ENCODE data around the gene PABPN1L.
"Not testable (repeated sequence)": the region's sequence is repeated elsewhere in the genome, so short reads cannot be mapped to it uniquely, and the experiment has no call there.

PABPN1L gene

GRCh38 chr16:88900662-88901052 lies 34.2 kb upstream of the PABPN1L start:
- DNase-seq (ENCODE audit: low spot score): no peak

DNA sequence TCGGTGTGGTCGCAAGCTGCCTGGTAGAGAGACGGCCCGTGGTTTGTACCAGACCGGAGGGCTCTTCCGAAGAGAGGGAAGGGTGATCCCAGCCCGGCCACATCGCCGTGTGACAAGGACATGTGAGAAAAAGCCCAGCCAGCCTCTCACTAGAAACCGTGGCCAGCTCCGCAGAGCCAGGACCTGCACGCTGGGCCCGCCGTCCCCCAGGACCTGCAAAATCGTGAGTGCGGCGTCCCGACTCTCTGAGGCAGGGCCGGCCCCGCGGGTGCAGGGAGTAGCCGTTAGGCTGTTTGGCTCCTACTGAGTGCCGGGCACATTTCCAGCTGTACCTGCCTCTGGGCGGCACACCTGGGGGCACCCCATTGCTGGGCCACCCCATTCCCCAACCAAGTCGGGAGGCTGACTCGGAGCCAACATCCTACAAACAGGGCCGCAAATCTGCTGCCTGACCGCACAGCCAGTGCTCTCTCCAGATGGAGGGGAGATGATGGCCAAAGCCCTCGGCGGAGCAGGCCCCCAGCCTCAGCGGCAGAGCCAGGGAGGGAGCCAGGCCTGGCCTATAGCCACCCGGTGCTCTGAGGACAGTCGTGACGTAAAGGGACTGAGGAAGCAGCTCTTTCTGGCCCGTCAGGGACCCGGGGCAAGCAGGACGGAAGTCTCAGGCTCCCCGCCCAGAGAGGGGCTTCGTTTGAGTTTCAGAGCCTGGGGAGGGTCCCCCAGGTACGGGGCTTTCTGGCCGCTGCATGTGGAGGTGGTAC lies 33.6 kb upstream of the PABPN1L start:
- no peak for DNase-seq (ENCODE audit: low spot score)

GRCh38 chr16:88897696-88898425 lies 31.4 kb upstream of the PABPN1L start:
- no peak for DNase-seq (ENCODE audit: low spot score)

- DNase-seq (ENCODE audit: low spot score): no peak
Observed at GRCh38 chr16:88896238-88897070, 30.0 kb upstream of the PABPN1L start.

GRCh38 chr16:88895335-88895734 lies 28.9 kb upstream of the PABPN1L start:
- DNase-seq (ENCODE audit: low spot score): no peak

DNA sequence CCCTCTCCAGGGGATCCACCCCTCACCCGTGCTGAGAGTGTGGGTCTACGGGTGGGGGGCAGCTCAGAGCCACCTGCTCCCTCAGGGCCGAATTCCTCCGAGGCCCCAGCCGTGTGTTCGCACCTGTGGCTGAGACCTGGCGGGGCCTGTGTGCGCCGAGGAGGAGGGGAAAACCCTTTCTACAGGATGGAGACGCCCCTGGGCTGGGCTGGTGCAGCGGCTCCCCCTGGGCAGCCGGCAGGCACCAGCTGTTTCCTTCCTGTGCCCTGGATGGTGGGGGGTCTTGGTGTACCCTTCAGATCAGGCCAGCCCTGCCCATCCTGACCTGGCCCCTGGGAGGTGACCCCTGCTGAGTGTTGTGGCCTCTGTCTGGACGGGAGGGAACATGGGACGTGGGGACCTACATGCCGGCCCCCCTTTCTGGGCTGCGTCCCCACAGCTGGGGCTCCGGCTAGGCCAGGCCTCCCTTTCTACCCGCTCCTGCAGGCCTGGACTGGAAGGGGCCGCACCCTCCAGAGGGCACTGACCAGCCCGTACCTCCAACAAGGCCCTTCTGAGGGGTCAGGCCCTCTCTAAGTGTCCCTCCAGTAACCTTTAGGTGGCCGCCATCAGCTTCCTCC lies 28.3 kb upstream of the PABPN1L start:
- DNase-seq (ENCODE audit: low spot score): no peak

- not testable (repeated sequence) for DNase-seq (ENCODE audit: low spot score)
Observed at GRCh38 chr16:88894266-88894665, 27.8 kb upstream of the PABPN1L start.

DNA sequence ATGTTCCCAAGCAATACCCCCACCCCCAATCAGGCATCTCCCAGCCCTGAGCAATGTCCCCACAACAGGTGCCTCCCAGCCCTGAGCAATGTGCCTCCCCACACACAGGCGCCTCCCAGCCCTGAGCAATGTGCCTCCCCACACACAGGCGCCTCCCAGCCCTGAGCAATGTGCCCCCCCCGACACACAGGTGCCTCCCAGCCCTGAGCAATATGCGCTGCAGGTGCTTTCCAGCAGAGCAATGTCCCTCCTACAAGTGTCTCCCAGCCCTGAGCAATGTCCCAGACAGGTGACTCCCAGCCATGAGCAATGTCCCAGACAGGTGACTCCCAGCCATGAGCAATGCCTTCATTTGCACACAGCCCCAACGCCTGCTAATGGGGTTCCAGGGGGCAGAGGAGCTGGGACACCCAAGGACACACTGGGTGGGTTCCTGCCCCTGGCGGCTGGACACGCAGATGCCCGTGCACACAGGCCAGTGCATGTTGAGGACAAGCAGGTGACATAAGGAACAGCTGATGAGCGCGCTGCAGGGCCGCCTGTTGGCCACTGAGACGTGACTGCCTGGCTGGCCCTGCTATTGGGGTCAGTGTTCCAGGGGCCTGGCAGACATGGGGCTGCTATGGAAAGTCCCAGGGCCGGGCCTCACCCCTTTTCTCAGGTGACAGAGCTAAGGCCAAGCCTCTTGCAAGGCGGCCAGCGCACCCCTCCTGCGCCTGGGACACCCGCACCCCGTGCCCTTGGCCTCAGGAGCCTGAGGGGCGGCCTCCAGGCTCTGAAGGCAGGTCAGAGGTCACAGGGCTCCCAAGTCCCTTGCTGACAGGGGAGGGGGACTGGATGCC lies 26.9 kb upstream of the PABPN1L start:
- no peak for DNase-seq (ENCODE audit: low spot score)

DNA sequence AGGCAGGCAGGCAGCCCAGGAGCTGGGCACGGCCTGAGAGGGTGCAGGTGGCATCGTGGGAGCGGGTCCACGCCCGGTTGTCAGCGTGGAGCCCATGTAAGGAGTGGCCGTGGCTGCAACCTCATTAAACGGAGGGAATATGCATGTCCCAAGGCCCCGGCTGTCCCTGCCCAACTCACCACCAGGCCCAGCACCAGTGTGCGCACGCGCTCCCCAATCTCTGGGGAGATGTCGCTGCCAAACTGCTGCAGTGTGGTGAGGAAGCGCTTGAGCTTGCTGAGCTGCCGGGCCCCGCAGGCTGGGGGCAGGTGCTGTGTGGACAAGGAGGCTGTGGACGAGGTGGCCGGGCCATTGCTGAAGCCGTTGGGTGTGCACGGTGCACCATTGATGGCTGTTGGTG lies 25.6 kb upstream of the PABPN1L start:
- DNase-seq (ENCODE audit: low spot score): no peak

DNA sequence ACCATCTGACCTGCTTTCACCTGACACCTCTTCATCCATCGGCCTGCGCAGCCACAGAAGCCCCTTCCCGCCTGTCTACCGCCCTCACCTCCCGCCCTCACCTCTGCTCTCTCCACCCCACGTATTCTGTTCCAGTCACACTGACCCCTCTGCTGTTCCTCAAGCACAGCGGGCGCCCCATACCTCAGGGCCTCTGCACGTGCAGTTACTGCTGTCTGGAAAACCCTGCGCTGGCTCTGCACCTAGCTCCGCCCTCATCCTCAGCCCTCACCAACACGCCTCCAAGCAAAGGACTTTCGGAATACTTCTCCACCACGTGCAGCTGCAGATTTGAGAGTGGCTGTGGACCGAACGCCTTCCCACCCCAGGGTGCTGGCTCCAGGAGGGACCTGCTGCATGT lies 24.6 kb upstream of the PABPN1L start:
- DNase-seq (ENCODE audit: low spot score): no peak

- DNase-seq (ENCODE audit: low spot score): not testable (repeated sequence)
Observed at GRCh38 chr16:88889702-88890352, 23.4 kb upstream of the PABPN1L start.

DNA sequence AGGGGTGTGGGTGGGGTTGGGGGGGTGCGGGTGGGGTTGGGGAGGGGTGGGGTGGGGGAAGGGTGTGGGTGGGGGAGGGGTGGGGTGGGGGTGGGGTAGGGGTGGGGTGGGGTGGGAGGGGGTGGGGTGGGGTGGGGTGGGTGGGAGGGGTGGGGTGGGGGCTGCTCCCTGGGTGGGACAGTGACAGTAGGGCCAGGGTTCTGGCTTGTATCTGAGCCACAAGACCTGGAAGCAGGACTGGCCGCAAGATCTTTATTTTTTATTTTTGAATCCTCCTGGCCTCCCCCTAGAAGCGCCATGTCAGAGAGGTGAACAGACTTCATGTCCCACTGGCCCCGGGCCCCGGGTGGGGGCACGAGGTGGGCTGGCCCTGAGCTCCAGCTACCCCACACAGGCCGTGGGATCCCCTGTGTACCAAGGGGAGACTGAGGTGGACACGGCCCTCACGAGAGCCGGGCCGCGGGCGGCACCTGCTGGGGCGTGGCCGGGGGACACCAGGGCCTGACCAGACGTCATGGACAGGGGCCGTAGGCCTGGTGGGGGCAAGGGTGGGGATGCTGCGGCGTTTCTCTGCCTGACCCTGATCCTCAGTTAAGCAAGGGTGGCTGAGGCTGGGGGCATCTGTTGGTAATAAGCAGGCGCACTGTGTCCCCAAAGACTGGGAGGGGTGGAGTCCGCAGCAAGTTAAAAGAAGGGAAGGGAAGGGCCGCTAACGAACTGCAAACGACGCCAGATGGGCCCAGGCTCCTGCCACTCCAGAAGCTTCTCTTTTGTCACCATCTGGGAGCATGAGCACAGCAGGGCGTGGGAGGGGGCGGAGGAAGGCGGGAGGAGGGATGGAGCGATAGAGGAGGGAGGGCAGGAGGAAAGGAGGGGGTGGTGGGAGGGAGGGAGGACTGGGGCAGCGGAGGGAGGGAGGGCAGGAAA lies 22.3 kb upstream of the PABPN1L start:
- no peak for DNase-seq (ENCODE audit: low spot score)

- no peak for DNase-seq (ENCODE audit: low spot score)
Observed at GRCh38 chr16:88888057-88888456, 21.6 kb upstream of the PABPN1L start.

- no peak for DNase-seq (ENCODE audit: low spot score)
Observed at GRCh38 chr16:88886845-88887521, 20.5 kb upstream of the PABPN1L start.

DNA sequence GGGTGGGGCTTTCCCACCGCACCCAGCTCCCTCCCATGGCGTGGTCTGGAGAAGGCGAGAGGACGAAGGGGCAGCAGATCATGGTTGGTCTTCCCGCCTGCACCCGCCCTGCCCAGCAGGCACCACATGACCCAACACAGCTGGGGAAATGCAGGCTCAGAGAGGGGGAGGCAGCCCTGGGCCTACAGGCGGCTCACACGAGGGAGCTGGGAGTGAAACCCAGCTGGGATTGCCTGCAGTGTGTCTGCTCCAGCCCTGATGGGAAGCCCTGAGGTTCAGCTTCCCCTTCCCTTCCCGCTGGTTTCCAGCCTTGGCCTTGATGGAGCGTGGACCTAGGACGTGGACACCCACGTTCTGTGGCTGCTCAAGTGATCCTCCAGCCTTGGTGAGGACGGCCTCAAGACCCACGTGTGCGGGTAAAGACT lies 20.0 kb upstream of the PABPN1L start:
- DNase-seq (ENCODE audit: low spot score): no peak

DNA sequence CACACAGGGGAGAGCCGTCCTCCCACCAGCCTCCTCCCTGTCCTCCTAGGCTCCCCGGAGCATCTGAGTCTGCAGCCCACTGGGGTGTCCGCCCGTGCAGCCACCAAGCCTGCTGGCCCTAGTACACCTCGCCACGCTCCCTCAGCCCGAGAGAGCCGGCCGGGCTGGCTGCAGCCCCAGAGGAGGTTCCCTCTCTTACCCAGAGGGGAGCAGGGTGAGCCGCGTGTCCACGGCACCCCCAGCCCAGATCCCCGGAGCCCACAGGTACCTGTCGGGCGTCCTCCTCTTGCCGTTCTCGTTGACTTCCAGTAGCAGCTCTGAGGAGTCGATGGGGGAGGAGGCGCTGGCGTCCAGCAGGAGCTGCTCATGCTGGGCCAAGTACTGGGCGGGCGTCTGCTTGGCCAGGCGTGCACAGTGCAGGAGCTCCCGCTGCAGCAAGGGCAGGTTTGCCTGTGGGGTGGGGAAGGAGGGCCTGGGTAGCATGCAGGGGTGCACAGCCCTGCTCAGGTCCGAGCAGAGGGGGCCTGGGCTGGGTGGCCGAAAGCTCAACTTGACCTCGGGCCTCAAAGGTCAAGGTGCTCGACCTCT lies 19.3 kb upstream of the PABPN1L start:
- DNase-seq (ENCODE audit: low spot score): no peak

DNA sequence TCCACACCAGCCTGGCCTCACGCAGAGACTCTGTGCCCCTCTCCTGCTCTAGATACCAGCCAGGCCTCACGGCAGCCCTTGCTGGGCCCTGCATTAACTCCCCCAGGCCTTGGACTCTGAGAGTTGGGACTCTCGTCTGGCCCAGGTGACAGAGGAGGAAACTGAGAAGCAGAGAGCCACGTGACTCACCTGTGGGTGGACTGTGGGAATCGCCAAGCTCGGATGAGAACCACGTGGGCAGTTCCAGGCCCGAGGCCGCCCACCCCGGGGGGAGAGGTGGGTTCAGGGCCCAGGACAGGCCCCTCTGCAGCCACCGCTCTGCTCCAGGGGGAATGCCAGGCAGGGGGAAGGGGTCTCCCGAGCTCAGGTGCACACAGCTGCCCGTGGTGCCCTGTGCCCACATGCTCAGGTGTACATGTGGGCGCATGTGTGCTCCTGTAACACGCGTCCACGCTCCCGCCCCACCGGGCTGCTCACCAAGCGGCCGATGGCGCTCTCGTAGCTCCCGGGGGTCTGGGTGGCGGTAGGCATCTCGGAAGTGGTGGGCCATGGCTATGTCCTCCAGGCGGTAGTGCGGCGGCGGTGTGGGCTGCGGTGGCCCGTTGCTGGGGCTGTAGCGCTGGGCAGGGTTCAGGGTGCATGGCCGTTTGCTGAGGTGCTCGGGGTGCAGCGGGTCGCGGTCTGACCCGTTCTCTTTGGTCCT lies 18.3 kb upstream of the PABPN1L start:
- DNase-seq (ENCODE audit: low spot score): no peak

DNA sequence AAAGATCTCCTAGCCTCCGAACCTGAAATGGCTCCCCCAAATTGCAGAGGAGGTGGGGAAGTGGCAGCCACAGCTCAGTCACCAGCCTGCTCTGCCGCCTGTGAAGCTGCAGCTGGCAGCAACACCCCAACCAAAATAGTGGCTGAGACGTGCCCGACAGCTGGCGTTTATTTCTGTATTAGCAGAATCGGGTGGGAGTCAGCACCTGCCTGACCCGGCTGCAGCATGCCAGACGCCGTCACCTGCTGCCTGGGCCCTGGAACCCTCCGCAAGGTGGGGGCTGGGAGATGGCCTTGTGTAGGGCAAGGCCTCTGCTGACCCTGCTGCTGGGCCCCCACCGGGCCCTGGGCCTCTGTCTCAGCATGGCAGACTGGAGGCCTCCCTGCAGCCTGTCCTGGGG lies 17.5 kb upstream of the PABPN1L start:
- no peak for DNase-seq (ENCODE audit: low spot score)
